ENCODE measurements around the gene KRTAP5-2. TPM values are rescaled to one million over a fixed set of nuclear protein-coding genes. Genes with fewer than 3 reads are reported as not detected.
A peak's percentile ranks its signal among the peaks of the same experiment; 100 is the strongest.

The KRTAP5-2 gene
- total RNA-seq, 1 experiment from 2014 or later, result not detected

- Histone ChIP-seq H2BK15ac (ENCODE audit: low read depth, low read length) (no peak overlapping the region), H4K8ac (replicated peaks; ENCODE audit: insufficient read length, low read depth, low read length) (no peak overlapping the region), H3K14ac (ENCODE audit: insufficient read depth, low read length) (no peak overlapping the region), H3K23me2 (ENCODE audit: insufficient read length, low read depth, low read length, poor library complexity, severe bottlenecking) (peaks cover 22% of the 10 kb centered on the region), H3T11ph (ENCODE audit: low read length) (no peak overlapping the region), H2BK5ac (ENCODE audit: insufficient read length, low read length) (no peak overlapping the region), H3K27me3 (ENCODE audit: insufficient read depth, low read length) (peaks cover 19% of the 10 kb centered on the region), H4K20me1 (ENCODE audit: control insufficient read depth, insufficient read depth, insufficient read length) (no peaks in the 10 kb centered on the region), H3K4me1 (ENCODE audit: insufficient read depth, low read length) (no peaks in the 10 kb centered on the region), H3K9ac (ENCODE audit: extremely low read depth, insufficient read length, low read length) (no peak overlapping the region), H4K91ac (ENCODE audit: insufficient read length, low read depth, low read length) (no peak overlapping the region), H3K27ac (ENCODE audit: insufficient read length, low read depth, low read length) (no peak overlapping the region), H3K4me2 (ENCODE audit: insufficient read depth, insufficient read length, low read length) (peak overlapping the region; percentile 13), H3K9me3 (ENCODE audit: control insufficient read depth, low read depth, low read length) (no peaks in the 10 kb centered on the region), H2AK5ac (ENCODE audit: insufficient read length, low read length) (no peak overlapping the region), H2BK12ac (ENCODE audit: insufficient read length, low read depth, low read length) (no peak overlapping the region), H3K56ac (ENCODE audit: insufficient read length, low read depth, low read length) (no peak overlapping the region), H3K79me2 (ENCODE audit: insufficient read depth, low read length) (no peaks in the 10 kb centered on the region), H2BK20ac (ENCODE audit: low read depth, low read length, poor library complexity, severe bottlenecking) (no peak overlapping the region), H3K4ac (ENCODE audit: low read depth, low read length) (no peak overlapping the region), H2AFZ (ENCODE audit: low read length) (no peak overlapping the region), H4K5ac (ENCODE audit: insufficient read length, low read depth, low read length) (no peak overlapping the region), H2BK120ac (ENCODE audit: low read depth, low read length, poor library complexity, severe bottlenecking) (no peak overlapping the region), H3K18ac (ENCODE audit: insufficient read length, low read depth, low read length) (no peak overlapping the region), H3K79me1 (ENCODE audit: insufficient read depth, low read depth, low read length, poor library complexity, severe bottlenecking) (no peaks in the 10 kb centered on the region), H3K23ac (ENCODE audit: insufficient read length, low read depth, low read length) (no peak overlapping the region)
- Mint-ChIP-seq H3K9me3 (no peaks in the 10 kb centered on the region), H3K4me1 (peaks cover 25 to 45% of the 10 kb centered on the region in 2 experiments), H3K27me3 (ENCODE audit: low read depth) (peaks cover 63% of the 10 kb centered on the region), H3K4me3 (peak overlapping the region; percentile 44 to 63; a peak in 3 of 5 replicates), H3K36me3 (ENCODE audit: insufficient read depth in 1 of 3, low read depth in 3 of 3) (no peaks in the 10 kb centered on the region), H3K27ac (no peak overlapping the region)
- peak; percentile 59 for DNase-seq
- no CpG with 5 or more reads among the region's 58 CpGs for WGBS (ENCODE audit: extremely low coverage, insufficient read length, low lambda C conversion rate)
- TF ChIP-seq CTCF (conservative IDR thresholded peaks at IDR 0.05), result no peak
Measured at GRCh38 chr11:1570896-1571759, 27.0 kb downstream of the KRTAP5-2 start.

Measured in H9 (cell line).